Ascending aorta (tissue), 2 donors: ENCODE measurements around the gene PLEKHM2. TPM values are rescaled to one million over a fixed set of nuclear protein-coding genes. Genes with fewer than 3 reads are reported as not detected.
"Not testable (repeated sequence)": the region's sequence is repeated elsewhere in the genome, so short reads cannot be mapped to it uniquely, and the experiment has no call there.

ENCODE experiments used
- DNase-seq, 2 donors: peaks; one replicate each; pipeline ENCODE4 v3.0.0-alpha.2; 2019; ENCODE audit warnings: low spot score in 2 of 2
- H3K27ac ChIP-seq, 2 donors: fragments of 200-600 bp; sonication (generic); one replicate each; pipeline ENCODE4 v1.5.1; 2016 to 2017; ENCODE audit warnings: mild to moderate bottlenecking in 1 of 2
- H3K27me3 ChIP-seq: fragments of 200-600 bp; sonication (generic); one replicate; pipeline ENCODE4 v1.5.1; 2017
- H3K36me3 ChIP-seq, 2 donors: fragments of 200-600 bp; sonication (generic); one replicate each; pipeline ENCODE4 v1.5.1; 2016
- H3K4me1 ChIP-seq, 2 donors: fragments of 200-600 bp; sonication (generic); one replicate each; pipeline ENCODE4 v1.5.1; 2016 to 2017; ENCODE audit warnings: mild to moderate bottlenecking in 1 of 2
- H3K4me3 ChIP-seq, 2 donors: fragments of 200-600 bp; sonication (generic); one replicate each; pipeline ENCODE4 v1.5.1; 2016 to 2017; ENCODE audit warnings: mild to moderate bottlenecking in 1 of 2
- H3K9me3 ChIP-seq, 2 donors: fragments of 200-600 bp; sonication (generic); one replicate each; pipeline ENCODE4 v1.5.1; 2016
- CTCF ChIP-seq, 3 experiments: fragments of 200-600 bp in 2 of 3; fragments of 450-650 bp in 1 of 3; sonication (generic) in 2 of 3; IDR thresholded peaks; one replicate each; pipeline ENCODE4 v1.5.1; 2016 to 2019; ENCODE audit warnings: antibody characterized with exemption in 3 of 3, mild to moderate bottlenecking in 1 of 3, moderate library complexity in 1 of 3
- intact Hi-C: fragments of 100-400 bp; cut with DNase I; formaldehyde crosslinking; loops from one replicate; pipeline ENCODE4 v1.15.1; 2023
- total RNA-seq: library from RNA; depleted of rRNA; stranded (reverse); fragments of >200 nt; gene quantifications from one replicate; pipeline ENCODE4 v1.1.0, GENCODE V29; 2016

PLEKHM2 gene
- total RNA-seq, 1 donor from 2014 or later: 129 TPM

- Histone ChIP-seq H3K27ac (no peak overlapping the region), H3K4me3 (no peak overlapping the region), H3K27me3 (no peaks in the 10 kb centered on the region), H3K9me3 (no peaks in the 10 kb centered on the region), H3K4me1 (no peaks in the 10 kb centered on the region), H3K36me3 (peaks cover 31 to 53% of the 10 kb centered on the region in 2 donors)
- intact Hi-C loops: no loop called here
- TF ChIP-seq CTCF (IDR thresholded peaks at IDR 0.05): no peak
- no peak for DNase-seq
These were observed 34.2 kb upstream of the PLEKHM2 start for GRCh38 chr1:15649937-15650336.

GRCh38 chr1:15650433-15650832, 33.7 kb upstream of the PLEKHM2 start:
- no peak for TF ChIP-seq CTCF (IDR thresholded peaks at IDR 0.05)
- H3K9me3 ChIP-seq: no peaks in the 10 kb centered on the region
- no peak overlapping the region for H3K27ac ChIP-seq
- H3K4me1 ChIP-seq: no peaks in the 10 kb centered on the region
- DNase-seq: no peak
- no peaks in the 10 kb centered on the region for H3K27me3 ChIP-seq
- H3K36me3 ChIP-seq: peaks cover 26 to 52% of the 10 kb centered on the region in 2 donors
- no peak overlapping the region for H3K4me3 ChIP-seq
- intact Hi-C loops: no loop called here

- intact Hi-C loops, H3K4me3 ChIP-seq, H3K27me3 ChIP-seq, H3K27ac ChIP-seq, DNase-seq, H3K9me3 ChIP-seq, H3K4me1 ChIP-seq: not testable (repeated sequence)
- peaks cover 34 to 62% of the 10 kb centered on the region in 2 donors for H3K36me3 ChIP-seq
These were observed 32.0 kb upstream of the PLEKHM2 start for GRCh38 chr1:15652130-15652529.

- no peaks in the 10 kb centered on the region for H3K4me1 ChIP-seq
- intact Hi-C loops: no loop called here
- no peak for TF ChIP-seq CTCF (IDR thresholded peaks at IDR 0.05)
- H3K9me3 ChIP-seq: no peaks in the 10 kb centered on the region
- no peak for DNase-seq
- H3K27me3 ChIP-seq: no peaks in the 10 kb centered on the region
- H3K36me3 ChIP-seq: peaks cover 38 to 74% of the 10 kb centered on the region in 2 donors
- H3K27ac ChIP-seq: no peak overlapping the region
- no peak overlapping the region for H3K4me3 ChIP-seq
These were observed 29.9 kb upstream of the PLEKHM2 start for GRCh38 chr1:15654091-15654690.

- Histone ChIP-seq H3K36me3 (peaks cover 52 to 79% of the 10 kb centered on the region in 2 donors), H3K9me3 (no peaks in the 10 kb centered on the region)
- intact Hi-C loops: no loop called here
These were observed 27.7 kb upstream of the PLEKHM2 start for GRCh38 chr1:15656464-15656863.

GRCh38 chr1:15657021-15657420, 27.1 kb upstream of the PLEKHM2 start:
- no peak for DNase-seq
- no peaks in the 10 kb centered on the region for H3K27me3 ChIP-seq
- no peak overlapping the region for H3K27ac ChIP-seq
- H3K4me3 ChIP-seq: no peak overlapping the region
- no peaks in the 10 kb centered on the region for H3K4me1 ChIP-seq
- intact Hi-C loops: no loop called here
- H3K36me3 ChIP-seq: peaks cover 52 to 84% of the 10 kb centered on the region in 2 donors
- no peaks in the 10 kb centered on the region for H3K9me3 ChIP-seq
- TF ChIP-seq CTCF (IDR thresholded peaks at IDR 0.05): no peak

More at GRCh38 chr1:15656464-15656863, 27.7 kb upstream of the PLEKHM2 start:
- H3K4me3 ChIP-seq: no peak overlapping the region
- H3K27me3 ChIP-seq: no peaks in the 10 kb centered on the region
- no peak overlapping the region for H3K27ac ChIP-seq
- H3K4me1 ChIP-seq: no peaks in the 10 kb centered on the region
- no peak for DNase-seq
- TF ChIP-seq CTCF (IDR thresholded peaks at IDR 0.05): no peak
